Thoracic aorta (tissue), 2 donors: ENCODE measurements around the gene EZH1. TPM values are rescaled to one million over a fixed set of nuclear protein-coding genes. Genes with fewer than 3 reads are reported as not detected.

ENCODE experiments used
- ATAC-seq: fragments of 150-250 bp; one replicate; pipeline ENCODE4 v1.8.0; 2017; ENCODE audit warnings: low read depth; ENCODE audit not compliant: insufficient number of reproducible peaks, low FRiP score
- DNase-seq: peaks from one replicate; pipeline ENCODE4 v3.0.0-alpha.2; 2020; ENCODE audit warnings: low spot score
- H3K27ac ChIP-seq, 2 donors: fragments of 200-600 bp; sonication (generic); 1 replicate in 1 of 2; 2 replicates in 1 of 2; pipeline ENCODE4 v1.5.1; 2016; ENCODE audit warnings: mild to moderate bottlenecking in 2 of 2, moderate library complexity in 2 of 2
- H3K27me3 ChIP-seq: fragments of 200-600 bp; sonication (generic); replicated peaks from 2 replicates; pipeline ENCODE4 v1.6.0; 2016; ENCODE audit warnings: mild to moderate bottlenecking; ENCODE audit not compliant: insufficient read depth
- H3K36me3 ChIP-seq: fragments of 200-600 bp; sonication (generic); one replicate; pipeline ENCODE4 v1.5.1; 2016
- H3K4me1 ChIP-seq, 2 donors: fragments of 200-600 bp; sonication (generic); 1 replicate in 1 of 2; 2 replicates in 1 of 2; pipeline versions ENCODE4 v1.5.1 to v1.6.0; 2016; ENCODE audit warnings: low read depth in 2 of 2, mild to moderate bottlenecking in 1 of 2; ENCODE audit not compliant: control insufficient read depth in 1 of 2
- H3K4me3 ChIP-seq: fragments of 200-600 bp; sonication (generic); 2 replicates; pipeline ENCODE4 v1.5.1; 2016; ENCODE audit warnings: mild to moderate bottlenecking
- H3K9me3 ChIP-seq: fragments of 200-600 bp; sonication (generic); 2 replicates; pipeline ENCODE4 v1.5.1; 2016
- total RNA-seq, 2 donors: library from RNA; depleted of rRNA; stranded (reverse); fragments of >200 nt; gene quantifications; one replicate each; pipeline versions ENCODE4 v1.1.0 to v1.2.3, GENCODE V29; 2016
- TF ChIP-seq, protein P1 (sequence below): fragments of 200-600 bp; sonication (generic); IDR thresholded peaks from one replicate; pipeline ENCODE4 v1.5.1; 2019; ENCODE audit warnings: antibody characterized with exemption

The EZH1 gene
- total RNA-seq, 2 donors from 2014 or later, result 66.3 to 75.2 TPM

- TF ChIP-seq, protein P1, sequence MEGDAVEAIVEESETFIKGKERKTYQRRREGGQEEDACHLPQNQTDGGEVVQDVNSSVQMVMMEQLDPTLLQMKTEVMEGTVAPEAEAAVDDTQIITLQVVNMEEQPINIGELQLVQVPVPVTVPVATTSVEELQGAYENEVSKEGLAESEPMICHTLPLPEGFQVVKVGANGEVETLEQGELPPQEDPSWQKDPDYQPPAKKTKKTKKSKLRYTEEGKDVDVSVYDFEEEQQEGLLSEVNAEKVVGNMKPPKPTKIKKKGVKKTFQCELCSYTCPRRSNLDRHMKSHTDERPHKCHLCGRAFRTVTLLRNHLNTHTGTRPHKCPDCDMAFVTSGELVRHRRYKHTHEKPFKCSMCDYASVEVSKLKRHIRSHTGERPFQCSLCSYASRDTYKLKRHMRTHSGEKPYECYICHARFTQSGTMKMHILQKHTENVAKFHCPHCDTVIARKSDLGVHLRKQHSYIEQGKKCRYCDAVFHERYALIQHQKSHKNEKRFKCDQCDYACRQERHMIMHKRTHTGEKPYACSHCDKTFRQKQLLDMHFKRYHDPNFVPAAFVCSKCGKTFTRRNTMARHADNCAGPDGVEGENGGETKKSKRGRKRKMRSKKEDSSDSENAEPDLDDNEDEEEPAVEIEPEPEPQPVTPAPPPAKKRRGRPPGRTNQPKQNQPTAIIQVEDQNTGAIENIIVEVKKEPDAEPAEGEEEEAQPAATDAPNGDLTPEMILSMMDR, result no peak
- Histone ChIP-seq H3K4me3 (peak overlapping the region; percentile 93), H3K27me3 (no peaks in the 10 kb centered on the region), H3K9me3 (no peaks in the 10 kb centered on the region), H3K4me1 (peaks cover 38 to 48% of the 10 kb centered on the region in 2 donors), H3K27ac (peak overlapping the region; percentile 96 to 98), H3K36me3 (peaks cover 4% of the 10 kb centered on the region)
- DNase-seq (no peak), ATAC-seq (no peak)
Measured at GRCh38 chr17:42680331-42680808, 64.5 kb downstream of the EZH1 start.

DNA sequence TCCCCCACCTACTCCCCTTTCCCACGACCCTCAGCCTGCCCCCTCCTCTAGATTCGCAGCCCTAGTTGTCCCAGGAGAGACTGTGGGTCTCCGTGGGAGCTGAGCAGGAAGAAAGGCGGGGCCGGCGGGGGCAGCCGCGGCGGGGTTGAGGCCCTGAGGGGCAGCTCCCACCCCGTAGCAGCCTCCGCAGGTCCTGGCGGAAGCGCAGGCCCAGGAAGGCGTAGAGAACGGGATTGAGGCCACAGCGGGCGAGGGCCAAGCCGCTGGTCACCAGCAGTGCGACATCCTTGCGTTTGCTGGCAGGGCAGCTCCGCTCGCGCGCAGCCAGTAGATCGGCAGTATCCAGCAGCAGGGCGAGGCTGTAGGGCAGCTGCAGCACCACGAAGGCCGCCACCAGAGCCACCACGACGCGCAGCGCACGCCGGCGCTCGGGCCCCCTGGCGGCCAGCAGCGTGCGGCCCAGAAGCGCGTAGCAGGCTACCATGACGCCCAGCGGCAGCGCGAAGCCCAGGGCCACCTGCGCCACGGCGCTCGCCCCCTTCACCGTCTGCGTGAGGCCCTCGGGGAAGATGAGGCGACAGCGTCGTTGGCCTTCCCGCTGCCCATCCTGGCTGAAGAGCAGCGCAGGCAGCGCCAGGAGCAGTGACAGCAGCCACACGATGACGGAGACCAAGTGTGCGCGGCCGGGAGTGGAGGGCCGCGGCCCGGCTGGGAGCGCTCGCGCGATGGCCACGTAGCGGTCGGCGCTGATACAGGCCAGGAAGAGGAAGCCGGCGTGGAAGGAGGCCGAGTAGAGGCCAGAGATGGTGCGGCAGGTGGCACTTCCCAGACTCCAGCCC lies 65.1 kb downstream of the EZH1 start:
- no peaks in the 10 kb centered on the region for H3K27me3 ChIP-seq
- DNase-seq (no peak), ATAC-seq (no peak)
- H3K4me1 ChIP-seq, result peaks cover 45 to 52% of the 10 kb centered on the region in 2 donors
- H3K4me3 ChIP-seq, result peak overlapping the region; percentile 93
- peak overlapping the region; percentile 96 to 98 for H3K27ac ChIP-seq
- H3K36me3 ChIP-seq, result no peaks in the 10 kb centered on the region
- TF ChIP-seq, protein P1, result peak; percentile 90
- H3K9me3 ChIP-seq, result no peaks in the 10 kb centered on the region

GRCh38 chr17:42678951-42679491 lies 65.8 kb downstream of the EZH1 start:
- no peak for DNase-seq
- Histone ChIP-seq H3K9me3 (no peaks in the 10 kb centered on the region), H3K4me1 (peaks cover 52 to 59% of the 10 kb centered on the region in 2 donors)

DNA sequence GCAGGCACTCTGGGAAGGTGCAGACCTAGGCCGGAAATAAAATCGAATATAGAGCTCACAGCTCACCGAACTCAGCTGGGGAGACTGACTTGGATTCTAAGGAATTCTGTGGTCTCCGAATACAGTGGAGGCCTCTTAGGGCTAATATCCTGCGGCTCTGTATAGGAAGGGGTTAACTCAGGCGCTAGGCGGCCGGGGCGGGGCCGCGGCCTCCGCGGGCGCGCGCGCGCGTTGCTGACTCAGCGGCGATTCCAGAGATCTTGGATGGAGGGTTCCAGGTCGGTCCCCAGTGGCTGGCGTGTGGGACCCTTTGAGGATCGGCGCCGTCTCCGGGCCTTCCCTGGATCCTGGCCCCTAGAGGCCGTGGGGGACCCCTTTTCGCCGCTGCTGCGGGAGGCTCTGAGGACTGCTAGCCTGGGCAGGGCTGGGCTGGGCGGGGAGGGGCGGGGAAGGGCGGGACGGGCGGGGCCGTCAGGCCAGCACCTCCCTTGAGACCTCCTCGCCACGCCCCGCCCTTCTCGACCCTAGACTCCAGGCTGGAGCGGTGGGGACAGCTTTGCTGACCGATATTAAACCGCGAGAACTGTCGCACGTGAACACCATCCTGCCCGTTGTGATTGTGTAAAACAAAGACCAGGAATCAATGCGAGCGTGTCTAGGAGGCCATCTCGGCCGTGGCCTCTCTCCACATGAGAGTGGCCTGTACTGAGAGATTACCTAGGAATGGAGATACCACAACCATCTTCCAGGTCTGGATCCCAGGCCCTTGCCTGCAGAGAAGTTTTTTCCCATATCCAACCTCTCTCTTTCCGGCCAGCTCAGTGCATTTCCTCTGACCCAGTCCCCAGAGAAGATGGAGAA lies 66.7 kb downstream of the EZH1 start:
- DNase-seq, result no peak
- TF ChIP-seq, protein P1, result no peak
- Histone ChIP-seq H3K27me3 (no peaks in the 10 kb centered on the region), H3K4me1 (peaks cover 60 to 63% of the 10 kb centered on the region in 2 donors), H3K4me3 (peak overlapping the region; percentile 93), H3K9me3 (no peaks in the 10 kb centered on the region), H3K27ac (peak overlapping the region; percentile 96 to 98), H3K36me3 (peaks cover 3% of the 10 kb centered on the region)
- no peak for ATAC-seq

More at GRCh38 chr17:42678951-42679491, 65.8 kb downstream of the EZH1 start:
- peak overlapping the region; percentile 96 to 98 for H3K27ac ChIP-seq
- no peak for ATAC-seq
- H3K4me3 ChIP-seq, result peak overlapping the region; percentile 93
- H3K36me3 ChIP-seq, result no peaks in the 10 kb centered on the region
- TF ChIP-seq, protein P1, result no peak
- no peaks in the 10 kb centered on the region for H3K27me3 ChIP-seq
